ENCODE data around the gene BOC. TPM values are rescaled to one million over a fixed set of nuclear protein-coding genes. Genes with fewer than 3 reads are reported as not detected.

Gene BOC
- total RNA-seq, 1 experiment from 2014 or later, result 0.73 TPM

DNA sequence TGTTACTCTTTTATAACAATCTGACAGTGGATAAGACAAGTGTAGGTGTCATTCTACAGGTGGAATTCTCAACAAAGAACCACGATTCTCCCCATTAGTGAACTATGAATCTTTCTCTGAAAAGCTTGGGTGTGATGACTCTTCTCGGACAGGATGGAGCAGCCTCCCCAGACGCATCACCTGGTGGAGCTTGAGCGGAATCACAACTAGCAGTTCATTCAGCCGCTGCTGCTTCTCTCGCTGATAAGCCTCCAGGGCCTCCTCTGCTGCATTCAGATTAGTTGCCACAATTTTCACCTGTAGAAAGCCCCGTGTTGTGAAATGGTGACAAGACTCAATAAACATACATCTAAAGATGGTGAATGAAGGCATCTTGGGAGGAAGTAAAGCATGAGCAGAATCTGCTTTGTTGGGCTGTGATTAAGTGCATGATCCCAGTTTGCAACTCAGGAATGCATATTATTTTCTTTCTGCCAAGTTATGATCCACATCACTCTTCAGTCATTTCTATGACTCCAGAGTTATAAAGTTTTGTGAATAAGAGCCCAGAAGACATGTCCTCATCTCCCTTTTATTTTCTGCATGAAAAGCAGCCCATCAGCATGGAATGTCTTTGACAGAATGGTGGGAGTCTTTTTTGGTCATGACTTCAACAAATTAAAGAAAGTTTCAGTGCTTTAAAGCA is 93.6 kb downstream of the BOC start:
- peaks cover under 1% of the 10 kb centered on the region for H3K27me3 Mint-ChIP-seq (ENCODE audit: insufficient read depth, unreplicated experiment)
- ChIA-PET CTCF (no interaction called here), POLR2A (no interaction called here)
- intact Hi-C loops (cut with micrococcal nuclease; ENCODE audit: unreplicated experiment), result no loop called here
- no TSS peak for BruUV-seq (replicated peaks)
- Histone ChIP-seq H3K4me1 (no peaks in the 10 kb centered on the region), H3K36me3 (ENCODE audit: control insufficient read depth, insufficient read depth, low read length) (no peaks in the 10 kb centered on the region), H3K4me3 (ENCODE audit: low read depth, low read length) (no peak overlapping the region), H3K9me3 (no peaks in the 10 kb centered on the region), H3K27me3 (replicated peaks; ENCODE audit: control insufficient read depth, insufficient read depth, low read length) (no peaks in the 10 kb centered on the region)
- H3K36me3 Mint-ChIP-seq (ENCODE audit: insufficient read depth, unreplicated experiment), result no peaks in the 10 kb centered on the region
- TF ChIP-seq CTCF (IDR thresholded peaks at IDR 0.05; ENCODE audit: insufficient read depth in 1 of 2, low read depth in 1 of 2, low read length in 1 of 2, severe bottlenecking in 1 of 2, unreplicated experiment in 1 of 2), result peak in 1 of 2 experiments; percentile 24
- H3K9me3 Mint-ChIP-seq (ENCODE audit: unreplicated experiment), result no peaks in the 10 kb centered on the region
- no peak overlapping the region for H3K27ac Mint-ChIP-seq (ENCODE audit: unreplicated experiment)
- peak in 1 of 2 experiments; percentile 11 for DNase-seq
- no peak overlapping the region for H3K4me3 Mint-ChIP-seq (ENCODE audit: unreplicated experiment)
- no peaks in the 10 kb centered on the region for H3K4me1 Mint-ChIP-seq (ENCODE audit: low read depth, unreplicated experiment)

DNA sequence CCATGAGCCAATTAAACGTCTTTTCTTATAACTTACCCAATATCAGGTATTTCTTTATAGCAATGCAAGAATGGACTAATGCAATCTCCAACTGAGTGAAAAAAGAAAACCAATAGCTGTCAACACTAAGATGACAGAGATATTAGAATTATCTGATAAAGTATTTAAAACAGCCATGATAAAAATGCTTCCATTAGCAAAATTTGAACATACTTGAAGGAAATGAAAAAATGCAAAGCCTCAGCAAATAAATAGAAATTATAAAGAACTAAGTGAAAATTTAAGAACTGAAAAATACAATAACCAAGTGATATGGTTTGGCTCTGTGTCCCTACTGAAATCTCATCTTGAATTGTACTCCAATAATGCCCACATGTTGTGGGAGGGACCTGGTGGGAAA is 99.6 kb downstream of the BOC start:
- H3K4me3 Mint-ChIP-seq (ENCODE audit: unreplicated experiment), result no peak overlapping the region
- no peaks in the 10 kb centered on the region for H3K36me3 Mint-ChIP-seq (ENCODE audit: insufficient read depth, unreplicated experiment)
- no TSS peak for BruUV-seq (replicated peaks)
- H3K4me1 Mint-ChIP-seq (ENCODE audit: low read depth, unreplicated experiment), result no peaks in the 10 kb centered on the region
- peaks cover 28% of the 10 kb centered on the region for H3K9me3 Mint-ChIP-seq (ENCODE audit: unreplicated experiment)
- H3K27me3 Mint-ChIP-seq (ENCODE audit: insufficient read depth, unreplicated experiment), result no peaks in the 10 kb centered on the region
- no peaks in the 10 kb centered on the region for H3K27me3 ChIP-seq (replicated peaks; ENCODE audit: control insufficient read depth, insufficient read depth, low read length)
- H3K9me3 ChIP-seq, result peaks cover 15% of the 10 kb centered on the region
- intact Hi-C loops (cut with micrococcal nuclease; ENCODE audit: unreplicated experiment), result no loop called here
- H3K36me3 ChIP-seq (ENCODE audit: control insufficient read depth, insufficient read depth, low read length), result no peaks in the 10 kb centered on the region
- no peak overlapping the region for H3K4me3 ChIP-seq (ENCODE audit: low read depth, low read length)
- ChIA-PET POLR2A (no interaction called here), CTCF (no interaction called here)
- no peak overlapping the region for H3K27ac Mint-ChIP-seq (ENCODE audit: unreplicated experiment)
- no peaks in the 10 kb centered on the region for H3K4me1 ChIP-seq
- no peak for DNase-seq
- TF ChIP-seq CTCF (IDR thresholded peaks at IDR 0.05; ENCODE audit: insufficient read depth in 1 of 2, low read depth in 1 of 2, low read length in 1 of 2, severe bottlenecking in 1 of 2, unreplicated experiment in 1 of 2), result no peak

- H3K4me1 ChIP-seq, result no peaks in the 10 kb centered on the region
- Mint-ChIP-seq H3K36me3 (ENCODE audit: insufficient read depth, unreplicated experiment) (no peaks in the 10 kb centered on the region), H3K27ac (ENCODE audit: unreplicated experiment) (no peak overlapping the region), H3K4me3 (ENCODE audit: unreplicated experiment) (no peak overlapping the region), H3K27me3 (ENCODE audit: insufficient read depth, unreplicated experiment) (no peaks in the 10 kb centered on the region), H3K9me3 (ENCODE audit: unreplicated experiment) (peaks cover 33% of the 10 kb centered on the region), H3K4me1 (ENCODE audit: low read depth, unreplicated experiment) (no peaks in the 10 kb centered on the region)
- ChIA-PET CTCF (no interaction called here), POLR2A (no interaction called here)
- no peak for TF ChIP-seq CTCF (IDR thresholded peaks at IDR 0.05; ENCODE audit: insufficient read depth in 1 of 2, low read depth in 1 of 2, low read length in 1 of 2, severe bottlenecking in 1 of 2, unreplicated experiment in 1 of 2)
- no peaks in the 10 kb centered on the region for H3K36me3 ChIP-seq (ENCODE audit: control insufficient read depth, insufficient read depth, low read length)
- peaks cover 15% of the 10 kb centered on the region for H3K9me3 ChIP-seq
- H3K4me3 ChIP-seq (ENCODE audit: low read depth, low read length), result no peak overlapping the region
- DNase-seq, result no peak
- BruUV-seq (replicated peaks), result no TSS peak
- no peaks in the 10 kb centered on the region for H3K27me3 ChIP-seq (replicated peaks; ENCODE audit: control insufficient read depth, insufficient read depth, low read length)
- intact Hi-C loops (cut with micrococcal nuclease; ENCODE audit: unreplicated experiment), result no loop called here
These were observed 101.1 kb downstream of the BOC start for GRCh38 chr3:113312416-113312815.
